HepG2 (cell line): ENCODE data around the gene MACROD2. TPM values are rescaled to one million over a fixed set of nuclear protein-coding genes. Genes with fewer than 3 reads are reported as not detected.
A peak's percentile ranks its signal among the peaks of the same experiment; 100 is the strongest.

Experiments
- ARNT2 ChIP-seq: sonication (generic); formaldehyde crosslinking; IDR thresholded peaks from 2 replicates; pipeline ENCODE4 v1.8.0; 2022; ENCODE audit warnings: mild to moderate bottlenecking, low read depth, missing genetic modification reagents, moderate library complexity
- BCL6 ChIP-seq: IDR thresholded peaks from 2 replicates; pipeline ENCODE4 v1.6.1; 2016; ENCODE audit warnings: missing genetic modification reagents, missing compliant biosample characterization
- E2F2 ChIP-seq: sonication (generic); formaldehyde crosslinking; IDR thresholded peaks from 2 replicates; pipeline ENCODE4 v1.4.0; 2020; ENCODE audit warnings: missing genetic modification reagents, borderline replicate concordance
- ELF1 ChIP-seq: sonication (generic); formaldehyde crosslinking; IDR thresholded peaks from 2 replicates; pipeline ENCODE4 v1.4.0; 2020; ENCODE audit warnings: missing genetic modification reagents
- GTF2F1 ChIP-seq: fragments of 150-350 bp; IDR thresholded peaks from 2 replicates; pipeline ENCODE4 v1.6.1; 2014; ENCODE audit warnings: low read length
- HDAC2 ChIP-seq: sonication (generic); formaldehyde crosslinking; IDR thresholded peaks from 2 replicates; pipeline ENCODE4 v1.4.0; 2020; ENCODE audit warnings: missing genetic modification reagents
- MAFK ChIP-seq, 2 experiments: IDR thresholded peaks in 1 of 2; conservative IDR thresholded peaks in 1 of 2; 2 replicates each; pipeline ENCODE4 v1.6.1; 2011; ENCODE audit warnings: improper control_type of control experiment in 2 of 2, low read length in 2 of 2
- MAX ChIP-seq: IDR thresholded peaks from 2 replicates; pipeline ENCODE4 v1.6.1; 2012; ENCODE audit warnings: inconsistent platforms
- MIER2 ChIP-seq: IDR thresholded peaks from 2 replicates; pipeline ENCODE4 v1.6.1; 2016; ENCODE audit warnings: missing biosample characterization, missing genetic modification reagents
- NFAT5 ChIP-seq: sonication (generic); formaldehyde crosslinking; IDR thresholded peaks from 2 replicates; pipeline ENCODE4 v1.4.0; 2020; ENCODE audit warnings: missing genetic modification reagents
- PRPF4 ChIP-seq: fragments of 200-400 bp; formaldehyde crosslinking; IDR thresholded peaks from 2 replicates; pipeline ENCODE4 v1.6.1; 2016; ENCODE audit warnings: low read length, low read depth; ENCODE audit not compliant: poor library complexity, severe bottlenecking
- RBFOX2 ChIP-seq: fragments of 200-400 bp; formaldehyde crosslinking; IDR thresholded peaks from 2 replicates; pipeline ENCODE4 v1.6.1; 2017; ENCODE audit warnings: low read depth, mild to moderate bottlenecking, low read length
- RFX3 ChIP-seq: IDR thresholded peaks from 2 replicates; pipeline ENCODE4 v1.6.1; 2016; ENCODE audit warnings: missing biosample characterization, missing genetic modification reagents
- TBX2 ChIP-seq: sonication (generic); formaldehyde crosslinking; IDR thresholded peaks from 2 replicates; pipeline ENCODE4 v1.5.0; 2020; ENCODE audit warnings: missing genetic modification reagents, mild to moderate bottlenecking, borderline replicate concordance
- ZNF317 ChIP-seq: sonication (generic); formaldehyde crosslinking; IDR thresholded peaks from 2 replicates; pipeline ENCODE4 v1.5.0; 2020; ENCODE audit warnings: mild to moderate bottlenecking, missing genetic modification reagents
- ZNF350 ChIP-seq: sonication (generic); formaldehyde crosslinking; IDR thresholded peaks from 2 replicates; pipeline ENCODE4 v1.4.0; 2020; ENCODE audit warnings: mild to moderate bottlenecking, low read depth, missing genetic modification reagents, borderline replicate concordance
- ZNF513 ChIP-seq: sonication (generic); formaldehyde crosslinking; conservative IDR thresholded peaks from 2 replicates; pipeline ENCODE4 v1.5.0; 2020; ENCODE audit warnings: missing genetic modification reagents
- ZNF549 ChIP-seq: sonication (generic); formaldehyde crosslinking; IDR thresholded peaks from 2 replicates; pipeline ENCODE4 v1.5.0; 2020; ENCODE audit warnings: missing genetic modification reagents
- ZNF737 ChIP-seq: sonication (generic); formaldehyde crosslinking; IDR thresholded peaks from 2 replicates; pipeline ENCODE4 v1.5.0; 2020; ENCODE audit warnings: missing genetic modification reagents, mild to moderate bottlenecking, borderline replicate concordance
- ZNF746 ChIP-seq: sonication (generic); formaldehyde crosslinking; IDR thresholded peaks from 2 replicates; pipeline ENCODE4 v1.8.0; 2022; ENCODE audit warnings: mild to moderate bottlenecking, missing genetic modification reagents
- ZNF749 ChIP-seq: sonication (generic); formaldehyde crosslinking; IDR thresholded peaks from 2 replicates; pipeline ENCODE4 v1.8.0; 2022; ENCODE audit warnings: mild to moderate bottlenecking, missing genetic modification reagents, moderate library complexity, borderline replicate concordance
- ZNF816 ChIP-seq: sonication (generic); formaldehyde crosslinking; IDR thresholded peaks from 2 replicates; pipeline ENCODE4 v1.8.0; 2022; ENCODE audit warnings: missing genetic modification reagents, mild to moderate bottlenecking, borderline replicate concordance
- ZSCAN22 ChIP-seq: sonication (generic); formaldehyde crosslinking; IDR thresholded peaks from 2 replicates; pipeline ENCODE4 v1.4.0; 2020; ENCODE audit warnings: mild to moderate bottlenecking, missing genetic modification reagents
- polyA plus RNA-seq, 8 experiments: library from polyadenylated mRNA; depleted of rRNA in 3 of 8; stranded (reverse) in 7 of 8; unstranded in 1 of 8; fragments of >200 nt; fragmentation: Illumina TruSeq in 4 of 8; extraction: Trizol in 4 of 8; gene quantifications; 2 replicates each; pipeline versions ENCODE4 v1.2.1 to v1.2.3, GENCODE V29; 2011 to 2016; ENCODE audit warnings: low read depth in 4 of 8, missing spikeins in 1 of 8, mixed read lengths in 1 of 8; ENCODE audit not compliant: insufficient read depth in 1 of 8
- total RNA-seq, 5 experiments: library from RNA; depleted of rRNA; stranded (reverse); fragments of >200 nt; fragmentation: Illumina TruSeq; extraction: Trizol; gene quantifications; 2 replicates each; pipeline ENCODE4 v1.2.3, GENCODE V29; 2016; ENCODE audit warnings: low read depth in 1 of 5

MACROD2 gene
- total and polyA plus RNA-seq, 2 of the 13 experiments (the other 11 are each of a cell fraction or from before 2014, with no cell fraction given) = 0.13 to 0.51 TPM

- TF ChIP-seq ZSCAN22 (CRISPR knock-in tag) (no peak), PRPF4 (no peak), TBX2 (CRISPR knock-in tag) (no peak), RFX3 (no peak; the same call in 1 of the 2 replicates), MIER2 (CRISPR knock-in tag) (no peak), NFAT5 (CRISPR knock-in tag) (no peak), MAFK (conservative IDR thresholded peaks at IDR 0.05 in 1 of 2, IDR thresholded peaks at IDR 0.05 in 1 of 2; ENCODE audit: low read length in 2 of 2) (peak; percentile 73 to 87), ZNF737 (CRISPR knock-in tag) (no peak), ZNF317 (CRISPR knock-in tag) (no peak), ELF1 (CRISPR knock-in tag) (no peak), MAX (no peak), ZNF513 (no peak), E2F2 (no peak), ZNF746 (CRISPR knock-in tag) (no peak), HDAC2 (CRISPR knock-in tag) (no peak), ZNF816 (CRISPR knock-in tag) (no peak), GTF2F1 (no peak), RBFOX2 (no peak), ZNF749 (CRISPR knock-in tag) (no peak), ARNT2 (no peak), BCL6 (CRISPR knock-in tag) (no peak; the same call in 1 of the 2 replicates), ZNF350 (CRISPR knock-in tag) (no peak), ZNF549 (CRISPR knock-in tag) (no peak)
Measured at GRCh38 chr20:14879020-14879697, 883.8 kb downstream of the MACROD2 start (continued).
